Measurements from ENCODE around the gene PLEKHO1.

DNA sequence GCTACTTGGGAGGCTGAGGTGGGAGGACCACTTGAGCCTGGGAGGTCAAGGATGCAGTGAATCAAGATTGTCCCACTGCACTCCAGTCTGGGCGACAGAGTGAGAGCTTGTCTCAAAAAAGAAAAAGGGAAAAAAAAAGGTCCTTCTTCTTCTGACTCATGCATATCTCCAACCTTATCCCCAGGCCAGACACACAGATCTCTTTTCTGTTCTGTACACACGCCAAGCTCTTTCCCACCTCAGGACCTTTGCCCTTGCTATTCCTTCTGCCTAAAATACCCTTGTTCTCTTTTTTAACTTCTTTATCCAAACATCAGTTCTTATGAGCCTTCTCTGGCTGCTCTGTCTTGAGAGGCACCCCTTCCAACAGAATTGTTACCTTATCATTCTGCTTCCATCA, 22.1 kb downstream of the PLEKHO1 start:
- TF ChIP-seq POLR2A (IDR thresholded peaks at IDR 0.05; ENCODE audit: extremely low read depth, insufficient read length) (no peak), CTCF (IDR thresholded peaks at IDR 0.05; ENCODE audit: low read depth, low read length) (no peak)
- TF ChIP-seq, protein P1, sequence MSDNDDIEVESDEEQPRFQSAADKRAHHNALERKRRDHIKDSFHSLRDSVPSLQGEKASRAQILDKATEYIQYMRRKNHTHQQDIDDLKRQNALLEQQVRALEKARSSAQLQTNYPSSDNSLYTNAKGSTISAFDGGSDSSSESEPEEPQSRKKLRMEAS (IDR thresholded peaks at IDR 0.05; ENCODE audit: low read depth, low read length): no peak
